IPS-11a (cell line): ENCODE data around the gene LPP.

Source experiments
- H3K4me3 ChIP-seq: one replicate; pipeline ENCODE4 v1.5.1; 2013; ENCODE audit warnings: low read depth, low read length, control low read depth

The LPP gene

GRCh38 chr3:188295876-188296275 is 141.9 kb downstream of the LPP start:
- no peak overlapping the region for H3K4me3 ChIP-seq

- H3K4me3 ChIP-seq = no peak overlapping the region
Measured at GRCh38 chr3:188296761-188297612, 143.0 kb downstream of the LPP start.

GRCh38 chr3:188298585-188298984 is 144.6 kb downstream of the LPP start:
- H3K4me3 ChIP-seq = no peak overlapping the region

- no peak overlapping the region for H3K4me3 ChIP-seq
Measured at GRCh38 chr3:188299068-188299467, 145.1 kb downstream of the LPP start.

GRCh38 chr3:188299708-188300107 is 145.8 kb downstream of the LPP start:
- H3K4me3 ChIP-seq = no peak overlapping the region

- H3K4me3 ChIP-seq = no peak overlapping the region
Measured at GRCh38 chr3:188301147-188301546, 147.2 kb downstream of the LPP start.

GRCh38 chr3:188303286-188303799 is 149.4 kb downstream of the LPP start:
- no peak overlapping the region for H3K4me3 ChIP-seq

GRCh38 chr3:188303823-188304222 is 149.9 kb downstream of the LPP start:
- no peak overlapping the region for H3K4me3 ChIP-seq

- H3K4me3 ChIP-seq = no peak overlapping the region
Measured at GRCh38 chr3:188304501-188304900, 150.5 kb downstream of the LPP start.

- H3K4me3 ChIP-seq = no peak overlapping the region
Measured at GRCh38 chr3:188305220-188305619, 151.3 kb downstream of the LPP start.

GRCh38 chr3:188306435-188307005 is 152.6 kb downstream of the LPP start:
- no peak overlapping the region for H3K4me3 ChIP-seq

- H3K4me3 ChIP-seq = no peak overlapping the region
Measured at GRCh38 chr3:188309437-188310269, 155.7 kb downstream of the LPP start.

- no peak overlapping the region for H3K4me3 ChIP-seq
Measured at GRCh38 chr3:188310270-188310710, 156.3 kb downstream of the LPP start.

- no peak overlapping the region for H3K4me3 ChIP-seq
Measured at GRCh38 chr3:188315553-188315952, 161.6 kb downstream of the LPP start.

- no peak overlapping the region for H3K4me3 ChIP-seq
Measured at GRCh38 chr3:188316021-188316722, 162.2 kb downstream of the LPP start.

- no peak overlapping the region for H3K4me3 ChIP-seq
Measured at GRCh38 chr3:188316723-188317070, 162.7 kb downstream of the LPP start.

- no peak overlapping the region for H3K4me3 ChIP-seq
Measured at GRCh38 chr3:188319569-188319968, 165.6 kb downstream of the LPP start.

GRCh38 chr3:188320757-188321156 is 166.8 kb downstream of the LPP start:
- H3K4me3 ChIP-seq = no peak overlapping the region

- H3K4me3 ChIP-seq = no peak overlapping the region
Measured at GRCh38 chr3:188321258-188321657, 167.3 kb downstream of the LPP start.

GRCh38 chr3:188322135-188322887 is 168.4 kb downstream of the LPP start:
- H3K4me3 ChIP-seq = no peak overlapping the region
